Mesenchymal stem cell (in vitro differentiated cells and primary cell): ENCODE results near the gene TAF3.

Experiments used
- DNase-seq: peaks from one replicate; pipeline ENCODE4 v3.0.0-alpha.2; 2013
- H2AFZ ChIP-seq: one replicate; pipeline ENCODE4 v1.6.1; 2013; ENCODE audit warnings: low read depth, mild to moderate bottlenecking, control low read depth, inconsistent platforms, low read length, moderate library complexity
- H2AK5ac ChIP-seq: 2 replicates; pipeline ENCODE4 v1.6.1; 2013; ENCODE audit warnings: low read length, moderate library complexity, mild to moderate bottlenecking, inconsistent platforms; ENCODE audit not compliant: severe bottlenecking
- H2BK120ac ChIP-seq: one replicate; pipeline ENCODE4 v1.6.1; 2013; ENCODE audit warnings: low read depth, mild to moderate bottlenecking, inconsistent platforms, low read length, moderate library complexity
- H2BK12ac ChIP-seq, 2 experiments: one replicate each; pipeline ENCODE4 v1.6.1; 2013; ENCODE audit warnings: inconsistent platforms in 2 of 2, low read length in 2 of 2, mild to moderate bottlenecking in 2 of 2, moderate library complexity in 2 of 2, control low read depth in 1 of 2
- H2BK15ac ChIP-seq: one replicate; pipeline ENCODE4 v1.6.1; 2013; ENCODE audit warnings: mild to moderate bottlenecking, low read depth, inconsistent platforms; ENCODE audit not compliant: poor library complexity, severe bottlenecking
- H2BK5ac ChIP-seq: 2 replicates; pipeline ENCODE4 v1.6.1; 2013; ENCODE audit warnings: low read depth, mild to moderate bottlenecking, low read length, control low read depth, inconsistent platforms; ENCODE audit not compliant: poor library complexity, severe bottlenecking
- H3K14ac ChIP-seq, 2 experiments: one replicate each; pipeline ENCODE4 v1.6.1; 2013; ENCODE audit warnings: inconsistent platforms in 2 of 2, low read length in 2 of 2, control low read depth in 1 of 2, mild to moderate bottlenecking in 1 of 2, moderate library complexity in 1 of 2
- H3K18ac ChIP-seq, 2 experiments: one replicate each; pipeline ENCODE4 v1.6.1; 2013; ENCODE audit warnings: inconsistent platforms in 2 of 2, low read length in 2 of 2, control low read depth in 1 of 2, low read depth in 1 of 2, mild to moderate bottlenecking in 1 of 2
- H3K23ac ChIP-seq, 2 experiments: one replicate each; pipeline ENCODE4 v1.6.1; 2013; ENCODE audit warnings: inconsistent platforms in 2 of 2, low read length in 2 of 2, mild to moderate bottlenecking in 2 of 2, moderate library complexity in 2 of 2, control low read depth in 1 of 2
- H3K27ac ChIP-seq: 2 replicates; pipeline ENCODE4 v1.5.1; 2013; ENCODE audit warnings: mild to moderate bottlenecking, moderate library complexity, low read length, control low read depth, inconsistent platforms; ENCODE audit not compliant: poor library complexity, severe bottlenecking
- H3K27me3 ChIP-seq, 2 experiments: 2 replicates each; pipeline versions ENCODE4 v1.6.1 to v1.7.0; 2013; ENCODE audit warnings: low read length in 2 of 2, mild to moderate bottlenecking in 2 of 2, moderate library complexity in 2 of 2, control low read depth in 1 of 2, inconsistent platforms in 1 of 2; ENCODE audit not compliant: control insufficient read depth in 1 of 2, insufficient read depth in 1 of 2
- H3K36me3 ChIP-seq, 2 experiments: 2 replicates each; pipeline versions ENCODE4 v1.6.1 to v1.7.0; 2013; ENCODE audit warnings: low read length in 2 of 2, control low read depth in 1 of 2, inconsistent platforms in 1 of 2, low read depth in 1 of 2, mild to moderate bottlenecking in 1 of 2; ENCODE audit not compliant: insufficient read depth in 2 of 2, control insufficient read depth in 1 of 2
- H3K4ac ChIP-seq, 2 experiments: one replicate each; pipeline ENCODE4 v1.6.1; 2013; ENCODE audit warnings: inconsistent platforms in 2 of 2, low read length in 2 of 2, mild to moderate bottlenecking in 2 of 2, moderate library complexity in 2 of 2, control low read depth in 1 of 2, low read depth in 1 of 2
- H3K4me1 ChIP-seq: 2 replicates; pipeline ENCODE4 v1.6.1; 2013; ENCODE audit warnings: low read depth, low read length, control low read depth; ENCODE audit not compliant: control insufficient read depth, insufficient read depth
- H3K4me2 ChIP-seq: 2 replicates; pipeline ENCODE4 v1.6.1; 2013; ENCODE audit warnings: low read length, mild to moderate bottlenecking, inconsistent platforms; ENCODE audit not compliant: poor library complexity, severe bottlenecking
- H3K4me3 ChIP-seq, 2 experiments: 2 replicates each; pipeline versions ENCODE4 v1.5.1 to v1.7.0; 2013; ENCODE audit warnings: low read length in 2 of 2, mild to moderate bottlenecking in 2 of 2, control low read depth in 1 of 2, low read depth in 1 of 2; ENCODE audit not compliant: insufficient read depth in 1 of 2
- H3K79me1 ChIP-seq: replicated peaks from 2 replicates; pipeline ENCODE4 v1.6.1; 2013; ENCODE audit warnings: mild to moderate bottlenecking, control low read depth, low read length, inconsistent platforms; ENCODE audit not compliant: poor library complexity, severe bottlenecking
- H3K9ac ChIP-seq: 2 replicates; pipeline ENCODE4 v1.7.0; 2013; ENCODE audit warnings: mild to moderate bottlenecking, low read length, moderate library complexity
- H3K9me3 ChIP-seq: 2 replicates; pipeline ENCODE4 v1.7.0; 2013; ENCODE audit warnings: mild to moderate bottlenecking, low read length; ENCODE audit not compliant: control insufficient read depth
- H4K8ac ChIP-seq: one replicate; pipeline ENCODE4 v1.6.1; 2013; ENCODE audit warnings: inconsistent platforms, mild to moderate bottlenecking, low read length, moderate library complexity
- H4K91ac ChIP-seq: one replicate; pipeline ENCODE4 v1.6.1; 2013; ENCODE audit warnings: mild to moderate bottlenecking, low read length, inconsistent platforms
- WGBS: methylation state at CpG from one replicate; pipeline ENCODE4 v1.1.7; 2013; ENCODE audit warnings: mixed read lengths; 5-methylcytosine and 5-hydroxymethylcytosine counted together

The TAF3 gene

GRCh38 chr10:7866176-7866575 lies 47.9 kb downstream of the TAF3 start:
- no peak overlapping the region for H2BK120ac ChIP-seq
- no peaks in the 10 kb centered on the region for H3K4me1 ChIP-seq
- H3K27me3 ChIP-seq: no peaks in the 10 kb centered on the region
- no peak overlapping the region for H3K9ac ChIP-seq
- H3K4me3 ChIP-seq: no peak overlapping the region
- H3K9me3 ChIP-seq: peaks cover 20% of the 10 kb centered on the region
- H3K27ac ChIP-seq: no peak overlapping the region
- H2BK12ac ChIP-seq: no peak overlapping the region
- DNase-seq: peak; percentile 65
- peaks cover 25% of the 10 kb centered on the region for H3K79me1 ChIP-seq
- no peak overlapping the region for H3K4me2 ChIP-seq
- no peak overlapping the region for H3K18ac ChIP-seq
- no peak overlapping the region for H2BK15ac ChIP-seq
- H2AK5ac ChIP-seq: no peak overlapping the region
- no peak overlapping the region for H3K14ac ChIP-seq
- no peak overlapping the region for H2BK5ac ChIP-seq
- no peak overlapping the region for H2AFZ ChIP-seq
- H4K8ac ChIP-seq: no peak overlapping the region
- no peak overlapping the region for H3K4ac ChIP-seq
- WGBS: 46% methylated on average over 7 of the region's 7 CpGs
- no peak overlapping the region for H4K91ac ChIP-seq
- no peaks in the 10 kb centered on the region for H3K36me3 ChIP-seq
- H3K23ac ChIP-seq: peak overlapping the region in 1 of 2 experiments; percentile 72

GRCh38 chr10:7872041-7872442 lies 53.7 kb downstream of the TAF3 start:
- no peak overlapping the region for H2BK12ac ChIP-seq
- 17% methylated on average over 3 of the region's 5 CpGs for WGBS
- H2BK5ac ChIP-seq: no peak overlapping the region
- H2AFZ ChIP-seq: no peak overlapping the region
- H3K4me1 ChIP-seq: no peaks in the 10 kb centered on the region
- no peak overlapping the region for H3K14ac ChIP-seq
- H3K27me3 ChIP-seq: no peaks in the 10 kb centered on the region
- H3K9me3 ChIP-seq: no peaks in the 10 kb centered on the region
- no peak overlapping the region for H3K27ac ChIP-seq
- H2AK5ac ChIP-seq: no peak overlapping the region
- DNase-seq: peak; percentile 38
- peak overlapping the region; percentile 73 for H3K9ac ChIP-seq
- H3K36me3 ChIP-seq: no peaks in the 10 kb centered on the region
- peak overlapping the region in 1 of 2 experiments; percentile 68 for H3K4me3 ChIP-seq
- H3K18ac ChIP-seq: no peak overlapping the region
- no peak overlapping the region for H4K91ac ChIP-seq
- H3K23ac ChIP-seq: no peak overlapping the region
- no peak overlapping the region for H2BK120ac ChIP-seq
- peaks cover 15% of the 10 kb centered on the region for H3K79me1 ChIP-seq
- H3K4me2 ChIP-seq: peak overlapping the region; percentile 58
- no peak overlapping the region for H3K4ac ChIP-seq
- H2BK15ac ChIP-seq: no peak overlapping the region
- no peak overlapping the region for H4K8ac ChIP-seq

- Histone ChIP-seq H3K9me3 (no peaks in the 10 kb centered on the region), H3K23ac (no peak overlapping the region), H3K18ac (no peak overlapping the region), H4K8ac (no peak overlapping the region), H2AFZ (no peak overlapping the region), H3K9ac (no peak overlapping the region), H2BK12ac (no peak overlapping the region), H3K27ac (no peak overlapping the region), H2BK5ac (no peak overlapping the region), H3K4me1 (no peaks in the 10 kb centered on the region), H3K4ac (no peak overlapping the region), H3K27me3 (no peaks in the 10 kb centered on the region), H2BK15ac (no peak overlapping the region), H3K79me1 (peaks cover 9% of the 10 kb centered on the region), H3K4me3 (no peak overlapping the region), H3K36me3 (no peaks in the 10 kb centered on the region), H2AK5ac (no peak overlapping the region), H2BK120ac (no peak overlapping the region), H3K14ac (no peak overlapping the region), H3K4me2 (no peak overlapping the region), H4K91ac (no peak overlapping the region)
- no CpG with 5 or more reads among the region's 2 CpGs for WGBS
- no peak for DNase-seq
These were observed 56.6 kb downstream of the TAF3 start for GRCh38 chr10:7874864-7875263.

GRCh38 chr10:7876541-7877127 lies 58.3 kb downstream of the TAF3 start:
- H3K9ac ChIP-seq: no peak overlapping the region
- no peak overlapping the region for H3K23ac ChIP-seq
- H3K4me1 ChIP-seq: no peaks in the 10 kb centered on the region
- no peaks in the 10 kb centered on the region for H3K36me3 ChIP-seq
- no peak overlapping the region for H3K27ac ChIP-seq
- H3K79me1 ChIP-seq: peaks cover 7% of the 10 kb centered on the region
- H3K4ac ChIP-seq: no peak overlapping the region
- no peak for DNase-seq
- H2AFZ ChIP-seq: no peak overlapping the region
- H2BK120ac ChIP-seq: no peak overlapping the region
- H4K91ac ChIP-seq: no peak overlapping the region
- no peak overlapping the region for H4K8ac ChIP-seq
- 88% methylated on average over 1 of the region's 4 CpGs for WGBS
- no peak overlapping the region for H3K4me2 ChIP-seq
- no peak overlapping the region for H2BK15ac ChIP-seq
- no peak overlapping the region for H3K14ac ChIP-seq
- no peaks in the 10 kb centered on the region for H3K27me3 ChIP-seq
- H3K9me3 ChIP-seq: no peaks in the 10 kb centered on the region
- H2AK5ac ChIP-seq: no peak overlapping the region
- no peak overlapping the region for H2BK12ac ChIP-seq
- no peak overlapping the region for H3K4me3 ChIP-seq
- H3K18ac ChIP-seq: no peak overlapping the region
- H2BK5ac ChIP-seq: no peak overlapping the region
